Bronchial epithelial cell (primary cell): ENCODE results near the gene SYNGR3. TPM values are rescaled to one million over a fixed set of nuclear protein-coding genes. Genes with fewer than 3 reads are reported as not detected.
A peak's percentile ranks its signal among the peaks of the same experiment; 100 is the strongest.
"Not testable (repeated sequence)": the region's sequence is repeated elsewhere in the genome, so short reads cannot be mapped to it uniquely, and the experiment has no call there.

ENCODE experiments used
- DNase-seq: peaks from one replicate; pipeline ENCODE4 v3.0.0-alpha.2; 2010; ENCODE audit warnings: low read depth
- FAIRE-seq: peaks from 2 replicates; lab custom pipeline; 2011; peaks lifted over from hg19 to GRCh38; lab: Jason Lieb, UNC
- H3K27me3 ChIP-seq: 2 replicates; pipeline ENCODE4 v1.5.1; 2011; ENCODE audit warnings: low read length; ENCODE audit not compliant: control insufficient read depth, insufficient read depth
- H3K36me3 ChIP-seq: 2 replicates; pipeline ENCODE4 v1.5.1; 2011; ENCODE audit warnings: low read length; ENCODE audit not compliant: control insufficient read depth, insufficient read depth
- H3K4me3 ChIP-seq: 2 replicates; pipeline ENCODE4 v1.5.1; 2011; ENCODE audit warnings: mild to moderate bottlenecking, low read depth, low read length, control low read depth
- total RNA-seq: library from RNA; depleted of rRNA; stranded (reverse); fragments of >200 nt; gene quantifications from 2 replicates; pipeline ENCODE4 v1.2.1, GENCODE V29; 2014
- TF ChIP-seq, protein P1 (sequence below): IDR thresholded peaks from 2 replicates; pipeline ENCODE4 v1.5.1; 2011; ENCODE audit warnings: mild to moderate bottlenecking, moderate library complexity, low read length, control low read depth, inconsistent platforms; ENCODE audit not compliant: insufficient read depth, severe bottlenecking

The SYNGR3 gene
- total RNA-seq, 1 donor from 2014 or later, result 2.9 TPM

DNA sequence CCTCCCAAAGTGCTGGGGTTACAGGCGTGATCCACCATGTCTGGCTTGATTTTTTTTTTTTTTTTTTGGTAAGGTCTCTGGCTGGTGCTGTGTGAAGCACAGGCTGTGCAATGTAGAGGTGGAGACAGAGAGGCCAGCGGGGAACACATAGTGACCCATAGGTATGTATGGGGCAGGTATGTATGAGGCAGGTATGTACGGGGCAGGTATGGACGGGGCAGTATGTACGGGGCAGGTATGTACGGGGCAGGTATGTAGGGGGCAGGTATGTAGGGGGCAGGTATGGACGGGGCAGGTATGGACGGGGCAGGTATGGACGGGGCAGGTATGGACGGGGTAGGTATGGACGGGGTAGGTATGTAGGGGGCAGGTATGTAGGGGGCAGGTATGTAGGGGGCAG is 40.3 kb upstream of the SYNGR3 start:
- no peak for FAIRE-seq
- Histone ChIP-seq H3K27me3 (no peaks in the 10 kb centered on the region), H3K36me3 (no peaks in the 10 kb centered on the region), H3K4me3 (no peak overlapping the region)
- DNase-seq, result peak; percentile 51
- TF ChIP-seq, protein P1, sequence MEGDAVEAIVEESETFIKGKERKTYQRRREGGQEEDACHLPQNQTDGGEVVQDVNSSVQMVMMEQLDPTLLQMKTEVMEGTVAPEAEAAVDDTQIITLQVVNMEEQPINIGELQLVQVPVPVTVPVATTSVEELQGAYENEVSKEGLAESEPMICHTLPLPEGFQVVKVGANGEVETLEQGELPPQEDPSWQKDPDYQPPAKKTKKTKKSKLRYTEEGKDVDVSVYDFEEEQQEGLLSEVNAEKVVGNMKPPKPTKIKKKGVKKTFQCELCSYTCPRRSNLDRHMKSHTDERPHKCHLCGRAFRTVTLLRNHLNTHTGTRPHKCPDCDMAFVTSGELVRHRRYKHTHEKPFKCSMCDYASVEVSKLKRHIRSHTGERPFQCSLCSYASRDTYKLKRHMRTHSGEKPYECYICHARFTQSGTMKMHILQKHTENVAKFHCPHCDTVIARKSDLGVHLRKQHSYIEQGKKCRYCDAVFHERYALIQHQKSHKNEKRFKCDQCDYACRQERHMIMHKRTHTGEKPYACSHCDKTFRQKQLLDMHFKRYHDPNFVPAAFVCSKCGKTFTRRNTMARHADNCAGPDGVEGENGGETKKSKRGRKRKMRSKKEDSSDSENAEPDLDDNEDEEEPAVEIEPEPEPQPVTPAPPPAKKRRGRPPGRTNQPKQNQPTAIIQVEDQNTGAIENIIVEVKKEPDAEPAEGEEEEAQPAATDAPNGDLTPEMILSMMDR, result no peak

DNA sequence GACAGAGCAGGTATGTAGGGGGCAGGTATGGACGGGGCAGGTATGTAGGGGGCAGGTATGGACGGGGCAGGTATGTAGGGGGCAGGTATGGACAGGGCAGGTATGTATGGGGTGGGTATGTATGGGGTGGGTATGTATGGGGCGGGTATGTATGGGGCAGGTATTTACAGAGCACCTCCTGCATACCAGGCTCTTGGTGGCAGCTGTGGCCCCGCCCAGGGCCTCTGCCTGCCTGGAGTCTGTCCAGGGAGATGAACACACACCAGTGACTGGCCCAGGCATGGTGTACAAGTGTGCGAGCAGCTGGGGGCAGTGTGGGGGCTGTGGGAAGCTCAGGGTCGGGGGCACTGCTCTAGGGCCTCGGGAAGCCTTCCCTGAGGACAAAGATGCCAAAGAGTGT is 39.7 kb upstream of the SYNGR3 start:
- H3K4me3 ChIP-seq, result no peak overlapping the region
- TF ChIP-seq, protein P1, result peak; percentile 39
- H3K27me3 ChIP-seq, result no peaks in the 10 kb centered on the region
- no peaks in the 10 kb centered on the region for H3K36me3 ChIP-seq
- DNase-seq (peak; percentile 89), FAIRE-seq (no peak)

GRCh38 chr16:1950559-1950958 is 39.2 kb upstream of the SYNGR3 start:
- DNase-seq (no peak), FAIRE-seq (no peak)
- TF ChIP-seq, protein P1, result no peak
- Histone ChIP-seq H3K4me3 (no peak overlapping the region), H3K36me3 (no peaks in the 10 kb centered on the region), H3K27me3 (no peaks in the 10 kb centered on the region)

- no peaks in the 10 kb centered on the region for H3K36me3 ChIP-seq
- DNase-seq (no peak), FAIRE-seq (no peak)
- H3K4me3 ChIP-seq, result no peak overlapping the region
- TF ChIP-seq, protein P1, result no peak
- no peaks in the 10 kb centered on the region for H3K27me3 ChIP-seq
These were observed 36.0 kb upstream of the SYNGR3 start for GRCh38 chr16:1953734-1954133.

- not testable (repeated sequence) for FAIRE-seq, H3K4me3 ChIP-seq, H3K27me3 ChIP-seq, DNase-seq, H3K36me3 ChIP-seq
These were observed 32.2 kb upstream of the SYNGR3 start for GRCh38 chr16:1957434-1958142.

DNA sequence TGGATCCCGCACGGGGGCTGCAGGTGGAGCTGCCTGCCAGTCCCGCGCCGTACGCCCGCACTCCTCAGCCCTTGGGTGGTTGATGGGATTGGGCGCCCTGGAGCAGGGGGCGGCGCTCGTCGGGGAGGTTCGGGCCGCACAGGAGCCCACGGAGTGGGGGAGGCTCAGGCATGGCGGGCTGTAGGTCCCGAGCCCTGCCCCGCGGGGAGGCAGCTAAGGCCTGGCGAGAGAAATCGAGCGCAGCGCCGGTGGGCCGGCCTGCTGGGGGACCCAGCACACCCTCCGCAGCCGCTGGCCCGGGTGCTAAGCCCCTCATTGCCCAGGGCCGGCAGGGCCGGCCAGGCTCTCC is 31.7 kb upstream of the SYNGR3 start:
- H3K36me3 ChIP-seq, FAIRE-seq, H3K27me3 ChIP-seq, DNase-seq, H3K4me3 ChIP-seq: not testable (repeated sequence)

DNA sequence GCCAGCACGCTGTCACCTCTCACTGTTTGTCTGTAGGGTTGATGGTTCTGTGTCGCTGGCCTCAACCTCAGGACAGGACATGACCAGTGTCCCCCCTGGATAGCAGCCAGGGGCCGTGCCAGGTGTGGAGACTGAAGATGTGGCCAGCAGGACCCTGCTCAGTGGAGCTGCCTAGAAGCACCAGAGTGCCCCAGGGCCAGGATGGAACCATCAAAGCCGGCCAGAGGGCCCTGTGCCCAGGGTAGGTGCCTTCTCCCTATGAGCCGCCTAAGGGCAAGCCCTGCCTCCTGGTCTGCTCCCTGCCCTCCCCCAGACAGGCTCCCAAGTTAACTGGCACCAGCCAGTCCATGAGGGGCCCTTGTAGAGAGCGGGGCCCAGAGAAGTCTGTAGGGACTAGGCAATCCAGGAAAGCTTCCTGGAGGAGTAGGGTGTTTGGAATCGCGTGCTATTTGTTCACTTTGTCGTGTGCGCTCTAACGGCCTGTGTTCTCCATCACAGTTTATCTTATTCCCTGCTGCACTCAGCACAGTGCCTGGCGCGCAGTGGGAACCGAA is 31.0 kb upstream of the SYNGR3 start:
- FAIRE-seq (no peak), DNase-seq (no peak)
- Histone ChIP-seq H3K4me3 (peak overlapping the region; percentile 89), H3K27me3 (no peaks in the 10 kb centered on the region), H3K36me3 (peaks cover 12% of the 10 kb centered on the region)
- TF ChIP-seq, protein P1, result no peak
